ENCODE data around the gene FGFRL1.

The FGFRL1 gene

DNA sequence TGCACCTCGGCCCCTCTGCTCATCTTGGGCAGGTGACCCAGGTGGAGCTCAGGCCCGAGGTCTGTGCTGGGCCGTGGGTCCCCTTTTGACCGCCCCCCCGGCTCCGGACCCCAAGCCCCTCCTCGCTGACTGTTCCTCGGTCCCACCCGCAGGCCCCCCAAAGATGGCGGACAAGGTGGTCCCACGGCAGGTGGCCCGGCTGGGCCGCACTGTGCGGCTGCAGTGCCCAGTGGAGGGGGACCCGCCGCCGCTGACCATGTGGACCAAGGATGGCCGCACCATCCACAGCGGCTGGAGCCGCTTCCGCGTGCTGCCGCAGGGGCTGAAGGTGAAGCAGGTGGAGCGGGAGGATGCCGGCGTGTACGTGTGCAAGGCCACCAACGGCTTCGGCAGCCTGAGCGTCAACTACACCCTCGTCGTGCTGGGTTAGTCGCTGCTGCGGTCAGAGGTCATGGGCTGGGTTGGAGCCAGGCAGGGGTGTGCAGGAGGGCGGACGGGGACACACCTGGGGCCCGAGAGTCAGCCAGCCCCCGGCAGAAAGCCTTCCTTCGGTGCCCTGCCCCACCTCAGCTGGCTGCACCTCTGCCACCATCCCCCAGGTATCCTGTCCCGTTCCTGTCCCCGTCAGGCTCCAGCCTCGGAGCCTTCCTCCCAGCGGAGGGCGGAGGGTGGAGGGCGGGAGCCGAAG, 10.8 kb downstream of the FGFRL1 start:
- no peak for DNase-seq

DNA sequence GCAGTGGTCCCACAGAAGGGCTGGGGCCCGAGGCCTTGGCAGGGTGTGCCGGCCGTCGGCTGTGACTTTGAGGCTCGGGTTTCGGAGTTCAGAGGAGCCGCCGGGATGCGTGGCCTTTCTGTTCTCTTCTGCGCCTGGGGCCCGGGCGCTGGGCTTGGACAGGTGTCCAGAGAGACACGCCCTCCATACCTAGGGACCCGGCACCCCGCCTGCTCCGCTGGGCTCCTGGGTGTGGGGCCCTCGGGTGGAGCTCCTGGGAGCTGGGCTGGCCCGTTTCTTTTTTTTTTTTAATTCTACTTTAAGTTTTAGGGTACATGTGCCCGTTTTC, 11.3 kb downstream of the FGFRL1 start:
- no peak for DNase-seq

DNA sequence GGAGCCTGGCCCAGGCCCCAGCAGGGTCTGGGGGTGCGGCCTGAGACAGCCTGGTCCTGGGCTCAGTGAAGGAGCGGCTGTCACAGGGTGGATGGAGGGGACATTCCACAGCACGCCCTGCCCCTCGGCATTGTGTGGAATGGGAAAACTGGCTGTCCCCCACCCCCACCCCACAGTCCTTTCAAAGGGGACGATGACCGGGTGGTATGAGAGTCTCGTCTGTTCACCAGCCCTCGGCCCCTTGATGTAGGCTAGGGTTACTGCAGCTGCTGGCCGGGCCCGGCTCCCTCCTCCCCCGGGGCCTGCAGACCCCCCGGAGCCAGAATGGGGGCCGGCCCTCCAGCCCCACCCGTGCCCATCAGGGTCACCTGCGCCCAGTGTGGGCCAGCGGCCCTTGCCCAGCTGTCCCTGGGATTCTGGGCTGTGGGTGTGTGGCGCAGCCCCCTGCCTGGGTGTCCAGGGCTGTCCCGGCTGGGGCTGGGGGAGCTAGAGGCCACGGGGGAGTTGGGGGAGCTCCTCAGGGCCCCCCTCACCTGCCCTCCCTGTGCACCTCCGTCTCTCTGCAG, 11.7 kb downstream of the FGFRL1 start:
- DNase-seq = no peak

DNA sequence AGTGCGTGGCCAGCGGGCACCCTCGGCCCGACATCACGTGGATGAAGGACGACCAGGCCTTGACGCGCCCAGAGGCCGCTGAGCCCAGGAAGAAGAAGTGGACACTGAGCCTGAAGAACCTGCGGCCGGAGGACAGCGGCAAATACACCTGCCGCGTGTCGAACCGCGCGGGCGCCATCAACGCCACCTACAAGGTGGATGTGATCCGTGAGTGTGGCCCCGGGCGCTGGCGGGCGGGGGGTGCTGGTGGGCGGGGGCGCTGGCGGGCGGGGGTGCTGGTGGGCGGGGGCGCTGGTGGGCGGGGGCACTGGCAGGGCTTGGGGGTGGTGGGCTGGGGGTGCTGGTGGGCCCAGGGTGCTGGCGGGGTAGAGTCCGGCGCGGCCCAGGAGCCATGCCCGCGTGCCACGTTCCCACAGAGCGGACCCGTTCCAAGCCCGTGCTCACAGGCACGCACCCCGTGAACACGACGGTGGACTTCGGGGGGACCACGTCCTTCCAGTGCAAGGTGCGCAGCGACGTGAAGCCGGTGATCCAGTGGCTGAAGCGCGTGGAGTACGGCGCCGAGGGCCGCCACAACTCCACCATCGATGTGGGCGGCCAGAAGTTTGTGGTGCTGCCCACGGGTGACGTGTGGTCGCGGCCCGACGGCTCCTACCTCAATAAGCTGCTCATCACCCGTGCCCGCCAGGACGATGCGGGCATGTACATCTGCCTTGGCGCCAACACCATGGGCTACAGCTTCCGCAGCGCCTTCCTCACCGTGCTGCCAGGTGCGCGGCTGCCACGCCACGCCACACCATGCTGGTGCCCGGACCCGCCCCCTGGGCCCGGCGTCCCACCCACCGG, 12.7 kb downstream of the FGFRL1 start:
- no peak for DNase-seq

DNA sequence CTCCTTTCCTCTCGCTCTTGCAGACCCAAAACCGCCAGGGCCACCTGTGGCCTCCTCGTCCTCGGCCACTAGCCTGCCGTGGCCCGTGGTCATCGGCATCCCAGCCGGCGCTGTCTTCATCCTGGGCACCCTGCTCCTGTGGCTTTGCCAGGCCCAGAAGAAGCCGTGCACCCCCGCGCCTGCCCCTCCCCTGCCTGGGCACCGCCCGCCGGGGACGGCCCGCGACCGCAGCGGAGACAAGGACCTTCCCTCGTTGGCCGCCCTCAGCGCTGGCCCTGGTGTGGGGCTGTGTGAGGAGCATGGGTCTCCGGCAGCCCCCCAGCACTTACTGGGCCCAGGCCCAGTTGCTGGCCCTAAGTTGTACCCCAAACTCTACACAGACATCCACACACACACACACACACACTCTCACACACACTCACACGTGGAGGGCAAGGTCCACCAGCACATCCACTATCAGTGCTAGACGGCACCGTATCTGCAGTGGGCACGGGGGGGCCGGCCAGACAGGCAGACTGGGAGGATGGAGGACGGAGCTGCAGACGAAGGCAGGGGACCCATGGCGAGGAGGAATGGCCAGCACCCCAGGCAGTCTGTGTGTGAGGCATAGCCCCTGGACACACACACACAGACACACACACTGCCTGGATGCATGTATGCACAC, 13.6 kb downstream of the FGFRL1 start:
- DNase-seq = no peak

DNA sequence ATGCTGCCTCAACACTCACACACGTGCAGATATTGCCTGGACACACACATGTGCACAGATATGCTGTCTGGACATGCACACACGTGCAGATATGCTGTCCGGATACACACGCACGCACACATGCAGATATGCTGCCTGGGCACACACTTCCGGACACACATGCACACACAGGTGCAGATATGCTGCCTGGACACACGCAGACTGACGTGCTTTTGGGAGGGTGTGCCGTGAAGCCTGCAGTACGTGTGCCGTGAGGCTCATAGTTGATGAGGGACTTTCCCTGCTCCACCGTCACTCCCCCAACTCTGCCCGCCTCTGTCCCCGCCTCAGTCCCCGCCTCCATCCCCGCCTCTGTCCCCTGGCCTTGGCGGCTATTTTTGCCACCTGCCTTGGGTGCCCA, 14.7 kb downstream of the FGFRL1 start:
- no peak for DNase-seq

DNA sequence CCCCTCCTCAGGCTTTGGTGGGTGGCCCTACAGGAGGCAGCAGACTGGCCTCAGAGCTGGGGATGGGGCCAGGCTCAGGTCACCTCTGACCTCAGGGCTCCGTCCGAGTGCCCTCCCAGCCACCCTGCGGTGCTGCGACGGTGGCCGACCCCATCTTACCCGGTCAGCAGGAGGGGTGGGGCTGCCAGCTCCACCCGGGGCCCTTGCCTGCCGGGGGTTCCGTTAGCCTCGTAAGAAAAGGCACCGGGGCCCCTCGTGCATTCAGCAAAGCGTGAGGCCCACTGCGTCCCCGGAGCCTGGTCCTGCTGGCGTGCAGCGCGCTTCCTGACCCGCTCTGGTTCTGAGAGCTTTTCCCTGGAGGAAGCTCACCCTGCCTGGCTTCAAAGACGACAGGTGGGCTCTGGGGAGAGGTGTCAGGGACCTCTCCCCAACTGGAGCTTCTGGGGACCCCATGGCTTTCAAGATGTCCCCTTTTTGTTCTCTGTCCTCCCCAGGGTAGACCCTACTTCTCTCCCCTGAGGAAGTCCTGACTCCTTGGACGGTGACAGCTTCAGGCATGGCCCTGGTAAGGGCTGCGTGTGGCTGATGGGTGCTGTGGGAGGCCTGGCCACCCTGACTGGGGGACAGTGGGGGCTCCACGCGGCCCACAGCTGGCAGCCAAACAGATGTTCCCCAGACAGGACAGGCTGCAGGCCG, 15.9 kb downstream of the FGFRL1 start:
- DNase-seq = no peak

DNA sequence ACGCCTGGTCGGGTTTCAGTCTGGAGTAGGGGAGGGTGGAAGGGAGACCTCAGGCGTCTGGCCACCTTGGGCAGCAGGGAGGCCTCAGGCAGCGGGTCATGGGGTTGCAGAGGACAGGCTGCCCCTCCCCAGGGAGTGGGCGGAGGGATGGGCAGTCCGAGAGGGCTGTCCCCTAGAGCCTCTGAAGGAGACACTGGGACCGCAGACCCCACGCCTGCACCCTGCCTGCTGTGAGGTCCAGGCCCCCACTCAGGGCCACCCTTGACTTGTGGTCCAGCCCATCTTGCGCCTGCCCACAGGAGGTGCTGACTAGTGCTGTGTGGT, 16.5 kb downstream of the FGFRL1 start:
- no peak for DNase-seq

DNA sequence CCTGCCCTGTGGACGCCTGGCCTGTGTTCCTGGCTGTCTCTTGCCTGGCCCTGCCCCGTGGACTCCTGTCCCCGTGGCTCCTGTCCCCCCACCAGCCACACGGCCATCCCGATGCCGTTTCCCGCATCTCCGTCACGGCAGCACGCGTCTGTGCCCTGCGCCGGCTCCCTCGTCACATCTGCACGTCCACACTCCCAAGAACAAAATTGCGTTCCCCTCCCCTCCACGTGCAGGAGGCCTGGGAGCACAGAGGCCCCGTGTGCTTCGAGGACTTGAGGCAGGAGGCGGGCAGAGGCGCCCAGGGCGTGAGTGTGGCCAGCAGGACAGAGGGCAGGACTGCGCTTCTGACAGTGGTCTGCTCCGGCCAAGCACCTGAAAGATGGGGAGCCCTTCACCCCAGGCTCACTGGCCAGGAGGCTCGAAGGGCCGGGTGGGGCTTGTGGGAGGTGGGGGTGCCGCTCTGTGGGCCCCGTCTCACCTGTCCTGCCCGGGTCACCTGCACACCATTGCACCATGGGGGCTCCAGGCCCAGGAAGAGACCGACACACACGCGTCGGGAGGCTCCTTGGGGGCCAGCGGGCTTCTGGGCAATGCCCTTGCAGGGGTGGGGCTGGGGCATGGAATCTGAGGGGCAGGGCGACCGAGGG, 17.3 kb downstream of the FGFRL1 start:
- DNase-seq = no peak

DNA sequence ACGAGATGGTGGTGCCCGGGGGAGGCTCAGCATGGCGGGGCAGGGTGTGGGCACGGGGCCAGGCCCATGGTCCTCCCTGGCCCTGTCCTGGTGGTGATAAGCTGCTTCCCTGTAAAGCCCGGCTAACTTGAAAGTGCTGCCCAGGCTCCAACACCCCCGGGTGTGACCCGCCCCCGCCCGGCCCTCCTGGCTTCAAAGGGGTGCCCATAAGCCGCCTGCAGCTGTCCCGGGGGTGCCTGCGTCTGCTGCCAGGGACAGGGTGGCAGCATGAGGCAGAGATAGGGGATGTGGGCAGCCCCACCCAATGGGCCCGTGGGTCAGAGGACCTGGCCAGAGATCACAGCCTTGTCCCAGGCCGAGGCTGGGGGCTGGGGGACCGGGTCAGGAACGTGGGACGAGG, 18.1 kb downstream of the FGFRL1 start:
- DNase-seq = no peak

DNA sequence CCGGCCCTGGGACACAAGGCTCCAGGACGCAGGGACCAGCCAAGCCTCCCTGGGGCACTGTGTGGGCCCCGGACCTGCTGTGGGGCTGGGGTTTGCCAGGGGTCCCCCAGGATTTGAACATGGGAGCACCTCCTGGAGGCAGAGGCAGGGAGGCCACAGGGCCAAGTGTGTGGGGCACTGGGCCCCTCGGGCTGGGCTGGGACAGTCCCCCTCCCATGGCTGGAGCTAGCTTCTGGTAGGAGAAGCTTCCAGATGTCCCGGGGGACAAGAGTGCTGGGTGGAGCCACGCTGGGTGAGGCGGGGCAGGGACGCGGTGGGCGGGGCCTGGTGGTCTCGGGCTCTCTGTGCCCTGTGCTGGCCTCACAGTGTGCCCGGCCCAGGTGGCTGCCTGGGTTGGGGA, 18.6 kb downstream of the FGFRL1 start:
- no peak for DNase-seq

DNA sequence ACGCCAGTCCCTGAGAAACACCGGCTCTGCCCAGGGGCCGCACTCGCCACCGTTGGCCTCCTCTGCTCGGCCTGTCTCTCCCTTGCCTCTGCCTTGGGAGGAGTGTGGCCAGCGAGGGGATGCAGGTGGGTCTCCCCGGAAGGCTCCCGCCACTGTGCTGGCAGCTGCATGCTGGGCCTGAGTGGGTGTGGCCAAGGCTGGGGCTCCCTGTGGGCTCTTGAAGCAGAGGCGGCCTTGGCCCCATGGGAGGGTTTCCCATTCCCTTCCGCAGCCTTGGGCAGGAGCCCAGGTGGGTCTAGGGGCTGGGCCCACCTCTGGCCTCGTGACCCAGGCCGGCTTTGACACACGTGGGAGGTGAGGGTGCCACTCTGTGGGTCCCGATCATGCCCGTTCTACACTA, 19.1 kb downstream of the FGFRL1 start:
- DNase-seq = no peak

DNA sequence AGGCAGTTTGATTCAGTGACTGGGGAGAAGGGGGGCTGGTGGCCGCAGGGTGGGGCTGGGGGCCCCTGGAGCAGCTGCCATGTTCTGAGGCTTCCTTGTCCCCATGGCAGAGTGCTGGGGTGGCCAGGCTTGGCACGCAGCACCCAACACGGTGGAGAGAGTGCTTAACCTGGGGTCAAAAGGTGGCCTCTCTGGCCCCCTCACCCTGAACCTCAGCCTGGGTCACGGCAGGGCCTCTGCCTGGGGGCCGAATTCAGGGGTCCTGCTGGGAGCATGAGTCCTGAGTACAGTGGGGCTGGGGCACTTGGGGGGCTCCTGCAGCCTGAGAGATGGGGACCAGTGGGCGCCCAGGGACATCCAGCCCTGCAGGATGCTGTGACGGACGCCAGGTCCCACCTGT, 19.9 kb downstream of the FGFRL1 start:
- no peak for DNase-seq

DNA sequence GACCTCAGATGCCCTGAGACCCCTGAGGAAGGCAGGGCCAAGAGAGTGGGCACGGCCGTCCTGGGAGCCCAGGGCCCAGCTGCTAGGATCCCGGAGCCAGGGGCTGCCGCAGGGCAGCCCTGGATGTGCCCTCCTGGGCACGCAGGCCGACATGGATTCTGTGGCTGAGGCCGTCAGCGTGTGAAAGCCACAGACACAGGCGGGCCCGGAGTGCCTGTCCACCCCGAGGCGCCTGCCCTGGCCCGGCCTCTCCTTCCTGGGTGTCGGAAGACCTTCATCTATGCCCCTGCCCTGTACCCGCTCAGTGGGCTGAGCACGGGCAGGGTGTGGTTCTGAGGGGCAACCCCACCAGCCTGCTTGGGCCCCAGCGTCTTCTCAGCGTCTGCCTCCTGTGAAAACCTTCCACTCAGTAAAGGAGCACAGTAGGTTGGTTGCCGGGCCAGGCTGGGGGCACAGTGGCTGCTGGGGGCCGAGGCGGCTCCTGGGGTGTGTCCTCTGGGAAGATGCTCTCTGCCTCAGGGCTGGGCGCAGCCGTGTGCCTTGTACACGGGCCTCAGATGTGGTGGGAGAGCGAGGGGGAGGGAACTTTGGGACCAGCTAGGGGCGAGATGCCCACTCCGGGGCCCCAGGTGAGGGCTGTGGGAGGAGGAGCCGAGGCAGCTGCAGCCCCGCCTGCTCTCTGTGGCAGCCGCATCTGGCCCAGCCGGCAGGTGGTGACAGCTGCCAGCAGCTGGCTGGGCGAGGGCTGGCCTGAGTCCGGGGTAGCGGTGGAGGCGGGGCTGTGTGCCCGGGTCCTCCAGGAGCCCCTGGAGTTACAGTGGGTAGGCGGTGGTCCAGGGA, 20.8 kb downstream of the FGFRL1 start:
- no peak for DNase-seq

DNA sequence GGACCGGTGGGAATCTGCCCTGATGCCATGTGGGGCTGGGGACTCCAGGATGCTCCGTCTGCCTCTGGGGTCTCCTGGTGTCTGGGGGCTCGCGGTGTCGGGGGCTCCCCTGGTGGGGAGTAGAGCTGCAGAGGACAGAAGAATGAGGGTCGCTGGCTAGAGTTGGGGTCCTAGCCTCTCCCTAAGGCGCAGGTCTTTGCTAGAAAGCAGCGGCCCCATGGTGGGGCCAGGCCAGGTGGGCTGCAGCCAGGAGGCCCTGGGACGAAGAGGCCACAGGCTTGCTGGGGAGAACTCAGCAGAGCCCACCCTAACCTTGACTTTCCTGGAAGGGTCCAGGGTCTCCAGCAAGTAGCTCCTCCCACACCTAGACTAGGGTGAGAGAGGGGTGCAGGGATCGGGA, 21.4 kb downstream of the FGFRL1 start:
- DNase-seq = no peak

DNA sequence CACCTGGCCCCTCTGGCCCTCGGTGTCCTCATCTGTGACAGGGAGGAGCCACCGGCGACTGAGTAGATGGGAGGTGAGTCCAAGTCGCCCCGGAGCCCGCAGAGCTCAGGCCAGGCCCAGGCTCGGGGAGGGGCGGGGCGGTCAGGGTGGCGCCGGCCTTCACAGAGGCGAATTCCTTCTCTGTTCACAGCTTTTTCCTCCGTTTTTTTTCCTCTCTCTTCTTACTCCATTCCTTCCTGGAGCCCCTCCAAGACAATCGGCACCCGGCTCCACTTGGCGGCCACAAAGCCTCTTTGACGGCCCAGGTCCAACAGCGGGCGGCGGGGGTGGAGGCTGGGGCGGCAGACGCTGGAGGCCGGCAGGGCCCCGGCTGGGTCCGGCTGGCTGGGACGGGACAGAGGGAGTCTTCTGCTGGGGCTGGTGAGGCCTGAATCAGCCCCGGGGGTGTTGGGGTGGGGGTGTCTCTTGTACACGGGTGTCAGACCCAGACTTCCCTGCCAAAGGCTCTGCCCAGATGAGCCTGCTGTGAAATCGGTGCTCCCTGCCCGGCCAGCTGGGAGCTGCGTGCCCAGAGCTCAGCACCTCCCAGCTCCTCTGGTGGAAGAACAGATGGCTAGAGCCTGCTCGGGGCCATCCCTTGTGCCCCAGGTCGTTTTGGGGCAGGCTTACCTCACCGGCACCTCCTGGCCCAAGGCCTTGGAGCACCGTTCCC, 22.6 kb downstream of the FGFRL1 start:
- no peak for DNase-seq

DNA sequence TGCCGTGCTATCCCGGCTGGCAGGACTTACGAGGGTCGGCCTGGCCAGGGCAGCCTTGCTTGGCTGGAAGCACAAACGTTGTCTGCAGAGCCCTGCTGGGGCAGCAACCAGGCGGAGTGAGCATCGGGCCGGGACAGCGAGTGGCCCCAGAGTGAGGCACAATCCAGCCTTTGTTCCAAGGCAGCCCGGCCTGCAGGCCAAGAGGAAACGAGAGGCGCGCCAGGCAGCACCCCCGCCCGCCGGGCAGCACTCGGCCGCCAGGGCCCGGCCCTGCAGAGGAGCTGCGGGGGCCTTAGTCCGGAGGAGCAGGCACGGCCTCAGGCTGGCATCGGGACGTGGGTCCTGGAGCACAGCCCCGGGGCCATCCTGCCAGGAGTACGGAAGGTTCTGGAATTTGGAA, 24.1 kb downstream of the FGFRL1 start:
- DNase-seq = no peak

DNA sequence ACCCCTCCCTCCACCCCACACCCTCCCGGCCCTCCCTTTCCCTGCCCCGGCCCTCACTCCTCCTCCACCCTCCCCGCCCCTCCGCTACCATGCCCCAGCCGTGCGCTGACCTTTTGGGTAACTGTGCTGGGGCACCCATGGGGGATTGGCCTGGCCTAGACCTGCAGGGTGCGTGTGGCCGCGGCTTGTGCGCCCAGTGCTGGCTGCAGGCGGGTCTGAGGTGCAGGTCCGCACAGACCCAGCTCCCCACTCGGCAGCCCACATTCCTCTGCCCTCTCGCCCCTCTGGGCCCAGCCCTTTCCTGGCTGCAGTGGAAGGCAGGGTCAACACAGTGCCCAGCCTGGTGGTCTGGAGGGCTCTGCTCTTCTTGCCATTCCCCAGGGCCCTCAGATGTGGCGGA, 24.7 kb downstream of the FGFRL1 start:
- no peak for DNase-seq

DNA sequence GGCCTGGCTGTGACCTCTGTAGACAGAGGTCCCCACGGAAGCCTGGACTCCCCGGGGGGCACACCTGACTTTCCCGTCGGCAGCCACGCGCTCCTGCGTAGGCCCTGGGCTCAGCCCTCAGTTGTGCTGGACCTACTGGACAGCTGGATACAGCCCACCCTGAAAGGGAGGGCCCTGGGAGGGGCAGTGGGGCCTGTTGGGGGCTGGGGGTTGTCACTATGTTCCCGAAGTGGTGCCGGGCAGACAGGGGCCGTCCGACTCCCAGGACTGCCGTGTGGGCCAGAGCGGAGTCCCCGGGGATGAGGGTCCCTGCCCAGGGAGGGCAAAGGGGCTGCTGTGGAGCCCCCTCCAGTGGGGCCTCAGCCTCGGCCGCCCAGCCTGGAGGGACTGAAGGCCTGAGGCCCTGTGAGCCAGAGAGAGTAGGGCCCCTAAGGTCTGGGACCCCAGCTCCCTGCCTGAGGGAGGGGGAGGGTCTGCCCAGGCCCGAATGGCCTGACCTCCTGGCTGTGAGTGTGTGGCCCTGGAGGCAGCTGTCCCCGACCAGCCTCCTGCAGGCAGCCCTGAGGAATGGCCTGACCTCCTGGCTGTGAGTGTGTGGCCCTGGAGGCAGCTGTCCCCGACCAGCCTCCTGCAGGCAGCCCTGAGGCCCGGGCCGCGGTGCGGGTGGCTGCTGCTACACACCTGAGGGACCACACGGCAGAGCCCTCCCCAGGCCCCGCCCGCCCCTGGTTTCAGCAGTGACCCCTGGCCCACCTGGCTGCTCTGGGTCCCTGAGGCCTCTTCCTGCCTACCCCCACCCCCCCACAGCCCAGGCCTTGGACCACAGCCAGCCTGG, 25.8 kb downstream of the FGFRL1 start:
- no peak for DNase-seq
